GM12878 (cell line): Measurements from ENCODE around the gene CMTM4. TPM values are rescaled to one million over a fixed set of nuclear protein-coding genes. Genes with fewer than 3 reads are reported as not detected.
A peak's percentile ranks its signal among the peaks of the same experiment; 100 is the strongest.

Source experiments
- ATAC-seq: fragments of 200-7000 bp; cut with Tn5 transposase; 3 replicates; pipeline ENCODE4 v1.9.1; 2020; ENCODE audit warnings: mild to moderate bottlenecking, moderate library complexity
- BruUV-seq: library from RNA; stranded (reverse); fragments of 400-500 nt; replicated peaks from 2 replicates; lab custom pipeline; 2021; lab: Mats Ljungman, UMichigan
- CTCF ChIA-PET: fragments of 300-600 bp; sonication (Branson Sonifier 250); formaldehyde crosslinking; extraction: SDS; loops from one replicate; lab custom pipeline; 2021; ENCODE audit warnings: inconsistent platforms; lab: Yijun Ruan, JAX
- POLR2A ChIA-PET: fragments of 350-600 bp; formaldehyde crosslinking; extraction: SDS; loops from one replicate; lab custom pipeline; 2021; ENCODE audit warnings: inconsistent platforms; lab: Charles Lee
- RAD21 ChIA-PET: fragments of 300-600 bp; sonication (Branson Sonifier 250); formaldehyde crosslinking; loops from one replicate; lab custom pipeline; 2023; ENCODE audit warnings: antibody characterized with exemption; ENCODE audit not compliant: unreplicated experiment; lab: Charles Lee
- SMC1A ChIA-PET: fragments of 300-600 bp; sonication (Branson Sonifier 250); formaldehyde crosslinking; loops from one replicate; lab custom pipeline; 2023; ENCODE audit not compliant: unreplicated experiment, uncharacterized antibody; lab: Charles Lee
- DNase-seq: peaks from one replicate; pipeline ENCODE4 v3.0.0-alpha.2; 2011; ENCODE audit warnings: low read depth, low spot score
- FAIRE-seq: peaks from 3 replicates; lab custom pipeline; 2011; peaks lifted over from hg19 to GRCh38; lab: Jason Lieb, UNC
- H2AFZ ChIP-seq: 2 replicates; pipeline ENCODE4 v1.6.0; 2011; ENCODE audit warnings: low read depth, low read length, control low read depth; ENCODE audit not compliant: control insufficient read depth
- H3K27ac ChIP-seq: 2 replicates; pipeline ENCODE4 v1.5.1; 2011; ENCODE audit warnings: control low read depth; ENCODE audit not compliant: control insufficient read depth, insufficient read depth
- H3K27me3 ChIP-seq, 2 experiments: replicated peaks in 1 of 2; 2 replicates each; pipeline versions ENCODE4 v1.6.0 to v1.6.1; 2011; ENCODE audit warnings: low read length in 1 of 2; ENCODE audit not compliant: control insufficient read depth in 2 of 2, insufficient read depth in 2 of 2
- H3K36me3 ChIP-seq, 2 experiments: 2 replicates each; pipeline ENCODE4 v1.5.1; 2011; ENCODE audit warnings: low read length in 1 of 2; ENCODE audit not compliant: control insufficient read depth in 2 of 2, insufficient read depth in 2 of 2
- H3K4me1 ChIP-seq: 2 replicates; pipeline ENCODE4 v1.6.1; 2011; ENCODE audit warnings: mild to moderate bottlenecking, low read length, moderate library complexity, mixed read lengths; ENCODE audit not compliant: control insufficient read depth, insufficient read depth
- H3K4me2 ChIP-seq: 2 replicates; pipeline ENCODE4 v1.6.0; 2011; ENCODE audit warnings: control low read depth; ENCODE audit not compliant: control insufficient read depth, insufficient read depth
- H3K4me3 ChIP-seq: fragments of 200-600 bp; sonication (generic); 2 replicates; pipeline ENCODE4 v1.5.1; 2016
- H3K79me2 ChIP-seq: 2 replicates; pipeline ENCODE4 v1.6.0; 2011; ENCODE audit warnings: low read length; ENCODE audit not compliant: control insufficient read depth, insufficient read depth
- H3K9ac ChIP-seq: 2 replicates; pipeline ENCODE4 v1.8.0; 2011; ENCODE audit warnings: low read length, control low read depth, mixed read lengths; ENCODE audit not compliant: control insufficient read depth, insufficient read depth
- H3K9me3 ChIP-seq: replicated peaks from 3 replicates; pipeline ENCODE4 v1.5.1; 2011; ENCODE audit warnings: mild to moderate bottlenecking, low read length; ENCODE audit not compliant: control insufficient read depth, insufficient read depth
- H4K20me1 ChIP-seq: 2 replicates; pipeline ENCODE4 v1.6.0; 2011; ENCODE audit not compliant: control insufficient read depth, insufficient read depth
- BCL11A ChIP-seq: IDR thresholded peaks from 2 replicates; pipeline ENCODE4 v1.6.1; 2011; ENCODE audit warnings: low read depth, low read length
- CBFB ChIP-seq: IDR thresholded peaks from 2 replicates; pipeline ENCODE4 v1.6.1; 2016; ENCODE audit warnings: antibody characterized with exemption, low read depth
- CEBPB ChIP-seq, 2 experiments: fragments of 150-350 bp in 1 of 2; IDR thresholded peaks; 2 replicates each; pipeline ENCODE4 v1.6.1; 2012 to 2014; ENCODE audit warnings: low read depth in 2 of 2, low read length in 2 of 2, borderline replicate concordance in 1 of 2, inconsistent platforms in 1 of 2
- CHD4 ChIP-seq: fragments of 200-600 bp; sonication (generic); IDR thresholded peaks from 2 replicates; pipeline ENCODE4 v1.6.1; 2016; ENCODE audit warnings: mild to moderate bottlenecking
- EP300 ChIP-seq, 2 experiments: fragments of 150-350 bp in 1 of 2; IDR thresholded peaks; 2 replicates each; pipeline ENCODE4 v1.6.1; 2011 to 2012; ENCODE audit warnings: low read depth in 2 of 2, low read length in 2 of 2, borderline replicate concordance in 1 of 2, improper control_type of control experiment in 1 of 2, inconsistent platforms in 1 of 2; ENCODE audit not compliant: control insufficient read depth in 1 of 2
- HDAC2 ChIP-seq: fragments of 200-600 bp; sonication (generic); IDR thresholded peaks from 2 replicates; pipeline ENCODE4 v1.6.1; 2017
- JUNB ChIP-seq: IDR thresholded peaks from 2 replicates; pipeline ENCODE4 v1.6.1; 2016; ENCODE audit warnings: antibody characterized with exemption, mild to moderate bottlenecking
- NFYB ChIP-seq: IDR thresholded peaks from 2 replicates; pipeline ENCODE4 v1.6.1; 2011; ENCODE audit warnings: low read depth, mild to moderate bottlenecking, low read length, improper control_type of control experiment, moderate library complexity; ENCODE audit not compliant: insufficient read depth
- RUNX3 ChIP-seq: IDR thresholded peaks from 2 replicates; pipeline ENCODE4 v1.6.1; 2012; ENCODE audit warnings: low read length, inconsistent platforms
- SP1 ChIP-seq: IDR thresholded peaks from one replicate; pipeline ENCODE4 v1.6.1; 2011; ENCODE audit warnings: low read depth, low read length
- TAF1 ChIP-seq: IDR thresholded peaks from 2 replicates; pipeline ENCODE4 v1.6.1; 2011; ENCODE audit warnings: mild to moderate bottlenecking, low read depth, low read length, borderline replicate concordance
- YY1 ChIP-seq: IDR thresholded peaks from 2 replicates; pipeline ENCODE4 v1.6.1; 2011; ENCODE audit warnings: low read depth, mild to moderate bottlenecking, low read length
- ZZZ3 ChIP-seq: IDR thresholded peaks from 2 replicates; pipeline ENCODE4 v1.6.1; 2011; ENCODE audit warnings: low read depth; ENCODE audit not compliant: control insufficient read depth, insufficient read length
- WGBS: methylation state at CpG from one replicate; pipeline ENCODE4 v1.1.6; 2016; ENCODE audit warnings: low lambda C conversion rate; ENCODE audit not compliant: insufficient replicate concordance, insufficient coverage; ENCODE audit errors: missing lambda C conversion rate; 5-methylcytosine and 5-hydroxymethylcytosine counted together
- in situ Hi-C: fragments of 300-500 bp; cut with MboI; formaldehyde crosslinking; loops from 9 replicates; pipeline ENCODE4 v1.14.3; 2018; ENCODE audit warnings: mixed read lengths
- intact Hi-C: fragments of 100-400 bp; cut with micrococcal nuclease; formaldehyde crosslinking; loops from one replicate; pipeline ENCODE4 v1.14.2; 2022; ENCODE audit not compliant: unreplicated experiment
- polyA plus RNA-seq, 11 experiments: library from polyadenylated mRNA; depleted of rRNA in 4 of 11; unstranded in 6 of 11; stranded (reverse) in 5 of 11; fragments of >200 nt; fragmentation: Nextera tagmentation in 4 of 11; fragmentation: Illumina TruSeq in 1 of 11; extraction: Ambion mirVana in 4 of 11; extraction: Trizol in 1 of 11; gene quantifications; 1 replicate in 1 of 11; 2 replicates in 10 of 11; pipeline versions ENCODE4 v1.2.1 to v1.2.3, GENCODE V29; 2011 to 2016; ENCODE audit warnings: inconsistent platforms in 2 of 11, missing spikeins in 2 of 11, low read depth in 1 of 11
- total RNA-seq, 4 experiments: library from RNA; depleted of rRNA in 3 of 4; stranded (reverse); fragments of >200 nt in 3 of 4; fragmentation: Illumina TruSeq in 1 of 4; extraction: Trizol in 1 of 4; gene quantifications; 2 replicates each; pipeline versions ENCODE4 v1.2.1 to v1.2.3, GENCODE V29; 2013 to 2021
- TF ChIP-seq, protein P1 (sequence below): fragments of 150-350 bp; IDR thresholded peaks from 2 replicates; pipeline ENCODE4 v1.6.1; 2016; ENCODE audit warnings: low read depth, low read length
- TF ChIP-seq, protein P2 (sequence below): IDR thresholded peaks from 2 replicates; pipeline ENCODE4 v1.6.1; 2011; ENCODE audit warnings: borderline replicate concordance, low read depth, mild to moderate bottlenecking, moderate library complexity, mixed read lengths, low read length; ENCODE audit not compliant: insufficient read depth; ENCODE audit errors: extremely low read length

The CMTM4 gene
- total and polyA plus RNA-seq, 10 of the 15 experiments (the other 5 are each of a cell fraction or from before 2014, with no cell fraction given) = 0.02 to 0.43 (median 0.15) TPM; not detected in 2

DNA sequence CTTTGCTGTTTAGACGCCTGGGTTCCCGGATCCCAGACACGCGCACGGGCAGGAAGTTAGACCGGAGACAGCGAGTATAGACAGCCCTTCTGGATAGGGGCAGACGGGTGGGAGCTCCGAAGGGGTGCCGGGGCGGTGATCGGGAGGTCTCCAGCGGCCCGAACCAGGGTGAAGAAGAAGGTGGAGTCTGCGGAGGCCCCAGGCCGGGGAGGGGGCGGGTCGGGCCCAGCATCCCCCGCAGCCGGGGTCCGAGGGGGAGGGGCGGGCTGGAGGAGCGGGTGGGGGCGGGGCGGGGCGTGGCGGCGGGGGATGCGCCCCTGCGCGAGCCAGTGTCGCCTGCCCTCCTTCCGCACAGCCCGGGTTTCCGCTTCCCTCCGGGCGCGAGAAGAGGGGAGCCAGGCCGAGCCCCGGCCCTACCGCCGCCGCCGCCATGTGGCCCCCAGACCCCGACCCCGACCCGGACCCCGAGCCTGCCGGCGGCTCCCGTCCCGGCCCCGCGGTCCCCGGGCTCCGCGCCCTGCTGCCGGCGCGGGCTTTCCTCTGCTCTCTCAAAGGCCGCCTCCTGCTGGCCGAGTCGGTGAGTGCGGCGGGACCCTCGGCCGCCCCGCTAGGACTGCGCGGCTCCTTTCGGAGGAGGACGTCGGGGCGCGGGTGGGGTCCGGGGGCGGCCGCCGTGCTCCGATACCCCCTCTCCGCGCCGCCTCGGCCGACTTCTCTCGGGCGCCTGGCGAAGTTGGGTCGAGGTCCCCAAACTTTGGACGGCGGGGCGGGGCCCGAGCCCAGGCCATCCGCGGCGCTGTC lies 92.0 kb downstream of the CMTM4 start, which contains the start of gene CMTM3:
TSS of gene CMTM3 (plus strand) at position 329 of the 801 bp plus-strand sequence. CDS start at position 431, 102 bp downstream.
- no TSS peak for BruUV-seq
- ATAC-seq (peak; percentile 67), DNase-seq (no peak), FAIRE-seq (no peak)
- peak within 1 kb of the TSS; percentile 32; the same call in 1 of the 2 replicates for H3K27ac ChIP-seq
- peak within 1 kb of the TSS; percentile 47 for H2AFZ ChIP-seq
- SMC1A ChIA-PET = interaction anchor here (1.3 to 1.8 kb wide), 3 partner anchors 14 to 53 kb away, joined by 5 read pairs; partner anchors contain the start of gene CKLF
- 0% methylated on average over 44 of the region's 96 CpGs for WGBS
- peak within 1 kb of the TSS; percentile 81 for H3K4me2 ChIP-seq
- CTCF ChIA-PET = interaction anchor here (0.7 to 3.7 kb wide), 9 partner anchors 11 to 871 kb away, joined by 3 to 24 read pairs (median 3); no protein-coding TSS in a partner anchor
- H3K4me3 ChIP-seq = peak within 1 kb of the TSS; percentile 72
- no peaks in the 10 kb centered on the region for H4K20me1 ChIP-seq
- H3K9ac ChIP-seq = peak within 1 kb of the TSS; percentile 62
- peaks cover 0 to 2% of the 10 kb centered on the region in 2 experiments; a peak in 2 of 4 replicates for H3K36me3 ChIP-seq
- no peaks in the 10 kb centered on the region for H3K27me3 ChIP-seq
- peaks cover 14% of the 10 kb centered on the region; the same call in 2 of the 3 replicates for H3K9me3 ChIP-seq
- intact Hi-C loops (loop anchor here (1.0 to 5.0 kb wide), 3 partner anchors 52 to 198 kb away; partner anchors contain the start of genes CKLF and TK2), in situ Hi-C loops (no loop called here)
- RAD21 ChIA-PET = interaction anchor here (0.6 to 1.8 kb wide), 8 partner anchors 15 to 198 kb away, joined by 3 to 8 read pairs (median 4); no protein-coding TSS in a partner anchor
- no peaks in the 10 kb centered on the region for H3K79me2 ChIP-seq
- H3K4me1 ChIP-seq = peaks cover 17% of the 10 kb centered on the region
- POLR2A ChIA-PET = interaction anchor here (0.5 to 1.2 kb wide), 2 partner anchors 14 to 65 kb away, joined by 4 to 5 read pairs; no protein-coding TSS in a partner anchor
- no peak for TF ChIP-seq CBFB
- no peak for TF ChIP-seq NFYB
- no peak for TF ChIP-seq BCL11A
- TF ChIP-seq TAF1 = no peak
- TF ChIP-seq CHD4 = no peak
- no peak for TF ChIP-seq RUNX3
- no peak for TF ChIP-seq HDAC2
- no peak for TF ChIP-seq JUNB
- TF ChIP-seq, protein P1, sequence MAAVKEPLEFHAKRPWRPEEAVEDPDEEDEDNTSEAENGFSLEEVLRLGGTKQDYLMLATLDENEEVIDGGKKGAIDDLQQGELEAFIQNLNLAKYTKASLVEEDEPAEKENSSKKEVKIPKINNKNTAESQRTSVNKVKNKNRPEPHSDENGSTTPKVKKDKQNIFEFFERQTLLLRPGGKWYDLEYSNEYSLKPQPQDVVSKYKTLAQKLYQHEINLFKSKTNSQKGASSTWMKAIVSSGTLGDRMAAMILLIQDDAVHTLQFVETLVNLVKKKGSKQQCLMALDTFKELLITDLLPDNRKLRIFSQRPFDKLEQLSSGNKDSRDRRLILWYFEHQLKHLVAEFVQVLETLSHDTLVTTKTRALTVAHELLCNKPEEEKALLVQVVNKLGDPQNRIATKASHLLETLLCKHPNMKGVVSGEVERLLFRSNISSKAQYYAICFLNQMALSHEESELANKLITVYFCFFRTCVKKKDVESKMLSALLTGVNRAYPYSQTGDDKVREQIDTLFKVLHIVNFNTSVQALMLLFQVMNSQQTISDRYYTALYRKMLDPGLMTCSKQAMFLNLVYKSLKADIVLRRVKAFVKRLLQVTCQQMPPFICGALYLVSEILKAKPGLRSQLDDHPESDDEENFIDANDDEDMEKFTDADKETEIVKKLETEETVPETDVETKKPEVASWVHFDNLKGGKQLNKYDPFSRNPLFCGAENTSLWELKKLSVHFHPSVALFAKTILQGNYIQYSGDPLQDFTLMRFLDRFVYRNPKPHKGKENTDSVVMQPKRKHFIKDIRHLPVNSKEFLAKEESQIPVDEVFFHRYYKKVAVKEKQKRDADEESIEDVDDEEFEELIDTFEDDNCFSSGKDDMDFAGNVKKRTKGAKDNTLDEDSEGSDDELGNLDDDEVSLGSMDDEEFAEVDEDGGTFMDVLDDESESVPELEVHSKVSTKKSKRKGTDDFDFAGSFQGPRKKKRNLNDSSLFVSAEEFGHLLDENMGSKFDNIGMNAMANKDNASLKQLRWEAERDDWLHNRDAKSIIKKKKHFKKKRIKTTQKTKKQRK = no peak
- no peak for TF ChIP-seq SP1
- TF ChIP-seq, protein P2, sequence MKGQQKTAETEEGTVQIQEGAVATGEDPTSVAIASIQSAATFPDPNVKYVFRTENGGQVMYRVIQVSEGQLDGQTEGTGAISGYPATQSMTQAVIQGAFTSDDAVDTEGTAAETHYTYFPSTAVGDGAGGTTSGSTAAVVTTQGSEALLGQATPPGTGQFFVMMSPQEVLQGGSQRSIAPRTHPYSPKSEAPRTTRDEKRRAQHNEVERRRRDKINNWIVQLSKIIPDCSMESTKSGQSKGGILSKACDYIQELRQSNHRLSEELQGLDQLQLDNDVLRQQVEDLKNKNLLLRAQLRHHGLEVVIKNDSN = no peak
- TF ChIP-seq YY1 = peak; percentile 42; the same call in 1 of the 2 replicates
- TF ChIP-seq CEBPB (IDR thresholded peaks at IDR 0.05; ENCODE audit: borderline replicate concordance in 1 of 2, low read depth in 2 of 2, low read length in 2 of 2) = no peak
- TF ChIP-seq EP300 (IDR thresholded peaks at IDR 0.05; ENCODE audit: borderline replicate concordance in 1 of 2, control insufficient read depth in 1 of 2, low read depth in 2 of 2, low read length in 2 of 2) = no peak
- no peak for TF ChIP-seq ZZZ3
